Liver (tissue), 9 donors: Measurements from ENCODE around the gene COX18. TPM values are rescaled to one million over a fixed set of nuclear protein-coding genes. Genes with fewer than 3 reads are reported as not detected.

Source experiments
- DNase-seq: peaks from one replicate; pipeline ENCODE4 v3.0.0-alpha.2; 2017; ENCODE audit warnings: low spot score
- H3K27ac ChIP-seq, 2 donors: one replicate each; pipeline ENCODE4 v1.7.0; 2013; ENCODE audit warnings: inconsistent platforms in 2 of 2, low read length in 2 of 2, control low read depth in 1 of 2, low read depth in 1 of 2, mild to moderate bottlenecking in 1 of 2
- H3K27me3 ChIP-seq, 4 donors: one replicate each; pipeline versions ENCODE4 v1.6.1 to v1.7.0; 2013; ENCODE audit warnings: low read length in 3 of 4, inconsistent platforms in 1 of 4, mild to moderate bottlenecking in 1 of 4, moderate library complexity in 1 of 4; ENCODE audit not compliant: control insufficient read depth in 4 of 4, insufficient read depth in 4 of 4
- H3K36me3 ChIP-seq, 4 donors: one replicate each; pipeline versions ENCODE4 v1.6.1 to v1.7.0; 2013; ENCODE audit warnings: low read length in 3 of 4, mild to moderate bottlenecking in 3 of 4, low read depth in 1 of 4, moderate library complexity in 1 of 4; ENCODE audit not compliant: control insufficient read depth in 4 of 4, insufficient read depth in 3 of 4
- H3K4me1 ChIP-seq, 4 donors: one replicate each; pipeline versions ENCODE4 v1.6.1 to v1.7.0; 2013; ENCODE audit warnings: low read length in 3 of 4, mild to moderate bottlenecking in 3 of 4, moderate library complexity in 1 of 4; ENCODE audit not compliant: control insufficient read depth in 4 of 4, insufficient read depth in 4 of 4
- H3K4me3 ChIP-seq, 3 donors: one replicate each; pipeline versions ENCODE4 v1.6.1 to v1.7.0; 2013; ENCODE audit warnings: low read length in 3 of 3, control low read depth in 1 of 3, low read depth in 1 of 3, mild to moderate bottlenecking in 1 of 3
- H3K9ac ChIP-seq, 2 donors: one replicate each; pipeline ENCODE4 v1.7.0; 2013; ENCODE audit warnings: low read length in 2 of 2, mild to moderate bottlenecking in 2 of 2, moderate library complexity in 2 of 2, control low read depth in 1 of 2, low read depth in 1 of 2
- H3K9me3 ChIP-seq, 4 donors: one replicate each; pipeline versions ENCODE4 v1.6.1 to v1.7.0; 2013; ENCODE audit warnings: low read length in 3 of 4; ENCODE audit not compliant: control insufficient read depth in 4 of 4
- ATF3 ChIP-seq: IDR thresholded peaks from 2 replicates; pipeline ENCODE4 v1.6.1; 2016; ENCODE audit warnings: antibody characterized with exemption
- CTCF ChIP-seq: fragments of 150-350 bp; IDR thresholded peaks from 2 replicates; pipeline ENCODE4 v1.5.1; 2017; ENCODE audit warnings: improper control_type of control experiment, low read depth, low read length; ENCODE audit not compliant: missing input control
- EGR1 ChIP-seq, 2 donors: IDR thresholded peaks; 2 replicates each; pipeline ENCODE4 v1.6.1; 2016 to 2018; ENCODE audit warnings: antibody characterized with exemption in 2 of 2, low read depth in 2 of 2
- FOXA1 ChIP-seq: IDR thresholded peaks from 2 replicates; pipeline ENCODE4 v1.6.1; 2016; ENCODE audit warnings: antibody characterized with exemption
- FOXA2 ChIP-seq: IDR thresholded peaks from 2 replicates; pipeline ENCODE4 v1.6.1; 2016; ENCODE audit warnings: antibody characterized with exemption
- GABPA ChIP-seq, 2 donors: IDR thresholded peaks in 1 of 2; conservative IDR thresholded peaks in 1 of 2; 2 replicates each; pipeline ENCODE4 v1.6.1; 2016; ENCODE audit warnings: antibody characterized with exemption in 2 of 2, mild to moderate bottlenecking in 1 of 2, moderate library complexity in 1 of 2
- HNF4A ChIP-seq, 2 donors: conservative IDR thresholded peaks; 2 replicates each; pipeline ENCODE4 v1.6.1; 2016; ENCODE audit warnings: antibody characterized with exemption in 2 of 2, mild to moderate bottlenecking in 2 of 2
- HNF4G ChIP-seq: IDR thresholded peaks from 2 replicates; pipeline ENCODE4 v1.6.1; 2016; ENCODE audit warnings: antibody characterized with exemption
- JUND ChIP-seq, 2 donors: IDR thresholded peaks; 2 replicates each; pipeline ENCODE4 v1.6.1; 2016; ENCODE audit warnings: antibody characterized with exemption in 2 of 2
- MAX ChIP-seq: IDR thresholded peaks from 2 replicates; pipeline ENCODE4 v1.6.1; 2016; ENCODE audit warnings: antibody characterized with exemption
- NR2F2 ChIP-seq: IDR thresholded peaks from 2 replicates; pipeline ENCODE4 v1.6.1; 2016; ENCODE audit warnings: antibody characterized with exemption
- RAD21 ChIP-seq, 2 donors: IDR thresholded peaks; 2 replicates each; pipeline ENCODE4 v1.6.1; 2016; ENCODE audit warnings: antibody characterized with exemption in 2 of 2, mild to moderate bottlenecking in 2 of 2
- REST ChIP-seq: IDR thresholded peaks from 2 replicates; pipeline ENCODE4 v1.6.1; 2016; ENCODE audit warnings: antibody characterized with exemption, mild to moderate bottlenecking
- RXRA ChIP-seq, 2 donors: IDR thresholded peaks; 2 replicates each; pipeline ENCODE4 v1.6.1; 2017 to 2018; ENCODE audit warnings: antibody characterized with exemption in 2 of 2, mild to moderate bottlenecking in 1 of 2
- SP1 ChIP-seq: IDR thresholded peaks from 2 replicates; pipeline ENCODE4 v1.6.1; 2018; ENCODE audit warnings: antibody characterized with exemption, mild to moderate bottlenecking
- TAF1 ChIP-seq: conservative IDR thresholded peaks from 2 replicates; pipeline ENCODE4 v1.6.1; 2016; ENCODE audit warnings: antibody characterized with exemption, mild to moderate bottlenecking
- YY1 ChIP-seq: IDR thresholded peaks from 2 replicates; pipeline ENCODE4 v1.6.1; 2016; ENCODE audit warnings: antibody characterized with exemption, mild to moderate bottlenecking
- ZBTB33 ChIP-seq: IDR thresholded peaks from 2 replicates; pipeline ENCODE4 v1.6.1; 2016; ENCODE audit warnings: antibody characterized with exemption
- WGBS: extraction: QIAGEN DNeasy Blood & Tissue Kit; methylation state at CpG from one replicate; pipeline ENCODE4 v1.1.7; 2013; 5-methylcytosine and 5-hydroxymethylcytosine counted together
- polyA plus RNA-seq, 2 donors: library from polyadenylated mRNA; stranded (reverse) in 1 of 2; unstranded in 1 of 2; fragments of 200-250 nt in 1 of 2; fragments of >200 nt in 1 of 2; fragmentation: Nextera tagmentation in 1 of 2; extraction: Ambion mirVana in 1 of 2; gene quantifications; one replicate each; pipeline versions ENCODE4 v1.2.1 to v1.2.3, GENCODE V29; 2013 to 2015
- total RNA-seq, 2 donors: library from RNA; depleted of rRNA; stranded (reverse); fragments of >200 nt; gene quantifications; one replicate each; pipeline ENCODE4 v1.2.3, GENCODE V29; 2014
- donor health status: healthy.
- donor health status: healthy.
- donor health status: healthy.
- donor health status: healthy.
- donor health status: healthy.

Gene COX18
- total and polyA plus RNA-seq, 4 donors: 6.2 to 27.3 (median 18.4) TPM

GRCh38 chr4:73010789-73011628 is 58.5 kb downstream of the COX18 start:
- Histone ChIP-seq H3K27ac (no peak overlapping the region), H3K4me1 (no peaks in the 10 kb centered on the region), H3K9ac (no peak overlapping the region), H3K9me3 (peaks cover 0 to 4% (median 4%) of the 10 kb centered on the region in 4 donors), H3K4me3 (no peak overlapping the region), H3K27me3 (no peaks in the 10 kb centered on the region), H3K36me3 (no peaks in the 10 kb centered on the region)
- TF ChIP-seq TAF1 (no peak), EGR1 (IDR thresholded peaks at IDR 0.05; ENCODE audit: low read depth in 2 of 2) (no peak), HNF4A (conservative IDR thresholded peaks at IDR 0.05) (no peak), RAD21 (IDR thresholded peaks at IDR 0.05) (no peak), FOXA1 (no peak), YY1 (no peak), GABPA (IDR thresholded peaks at IDR 0.05 in 1 of 2, conservative IDR thresholded peaks at IDR 0.05 in 1 of 2) (no peak), ZBTB33 (no peak), SP1 (no peak), RXRA (IDR thresholded peaks at IDR 0.05) (no peak), CTCF (no peak), FOXA2 (no peak), ATF3 (no peak), HNF4G (no peak), REST (no peak), NR2F2 (no peak), JUND (IDR thresholded peaks at IDR 0.05) (no peak), MAX (no peak)
- WGBS: 93% methylated on average over 4 of the region's 4 CpGs
- DNase-seq: no peak
